ENCODE results near the gene ITSN2.

The ITSN2 gene

DNA sequence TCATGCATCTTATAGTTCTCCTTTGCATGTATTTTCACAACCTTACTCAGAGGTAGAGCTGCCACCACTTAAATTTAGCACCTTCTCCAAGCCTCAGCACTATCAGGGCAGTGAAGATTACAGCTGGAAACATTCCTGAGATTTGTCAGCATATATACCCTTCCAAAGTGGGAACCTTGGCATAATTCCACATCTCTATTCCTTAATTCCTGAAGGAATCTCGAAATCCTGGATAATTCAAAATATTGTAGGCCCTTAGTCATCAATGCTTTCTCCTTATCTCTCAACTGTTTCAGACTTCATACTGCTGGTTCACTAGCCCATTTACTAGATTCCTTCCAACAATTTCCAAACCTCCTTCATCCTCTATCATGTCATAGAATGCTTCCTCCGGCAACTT, 87.4 kb downstream of the ITSN2 start:
- no peak for DNase-seq (ENCODE audit: low read depth in 1 of 2, low spot score in 1 of 2)

- no peak for DNase-seq (ENCODE audit: low read depth in 1 of 2, low spot score in 1 of 2)
These were observed 88.1 kb downstream of the ITSN2 start for GRCh38 chr2:24272161-24272802.

- no peak for DNase-seq (ENCODE audit: low read depth in 1 of 2, low spot score in 1 of 2)
These were observed 91.1 kb downstream of the ITSN2 start for GRCh38 chr2:24269265-24269664.

GRCh38 chr2:24265212-24265611, 95.1 kb downstream of the ITSN2 start:
- no peak for DNase-seq (ENCODE audit: low read depth in 1 of 2, low spot score in 1 of 2)

DNA sequence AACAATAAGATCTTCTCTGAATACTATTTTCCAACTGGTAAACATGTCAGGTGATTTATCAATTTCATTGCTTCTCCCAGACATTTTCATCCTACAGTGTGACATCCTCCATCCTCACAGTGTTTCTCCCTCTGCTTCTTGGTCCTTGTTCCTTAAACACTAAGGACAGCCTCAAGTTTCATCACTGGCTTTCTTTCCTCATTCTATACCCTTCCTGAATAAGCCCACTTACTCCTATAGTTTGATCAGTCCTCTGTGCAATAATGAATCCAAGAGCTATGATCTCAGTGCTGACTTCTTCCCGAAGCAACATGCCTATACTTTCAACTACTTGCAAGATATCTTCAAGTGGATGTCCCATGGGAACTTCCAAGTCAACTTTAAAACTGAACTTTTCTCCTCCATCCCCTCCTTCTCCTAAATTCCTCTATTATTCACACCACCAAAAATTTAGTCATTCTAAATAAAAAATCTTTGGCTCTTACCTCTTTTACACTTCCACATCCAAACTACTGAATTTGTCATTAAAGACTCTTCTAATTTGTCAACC, 97.8 kb downstream of the ITSN2 start:
- DNase-seq (ENCODE audit: low read depth in 1 of 2, low spot score in 1 of 2) = no peak

- DNase-seq (ENCODE audit: low read depth in 1 of 2, low spot score in 1 of 2) = no peak
These were observed 98.9 kb downstream of the ITSN2 start for GRCh38 chr2:24261441-24261840.

- DNase-seq (ENCODE audit: low read depth in 1 of 2, low spot score in 1 of 2) = no peak
These were observed 101.0 kb downstream of the ITSN2 start for GRCh38 chr2:24259316-24259715.

- no peak for DNase-seq (ENCODE audit: low read depth in 1 of 2, low spot score in 1 of 2)
These were observed 101.6 kb downstream of the ITSN2 start for GRCh38 chr2:24258718-24259117.

- DNase-seq (ENCODE audit: low read depth in 1 of 2, low spot score in 1 of 2) = no peak
These were observed 106.9 kb downstream of the ITSN2 start for GRCh38 chr2:24253303-24253919.

DNA sequence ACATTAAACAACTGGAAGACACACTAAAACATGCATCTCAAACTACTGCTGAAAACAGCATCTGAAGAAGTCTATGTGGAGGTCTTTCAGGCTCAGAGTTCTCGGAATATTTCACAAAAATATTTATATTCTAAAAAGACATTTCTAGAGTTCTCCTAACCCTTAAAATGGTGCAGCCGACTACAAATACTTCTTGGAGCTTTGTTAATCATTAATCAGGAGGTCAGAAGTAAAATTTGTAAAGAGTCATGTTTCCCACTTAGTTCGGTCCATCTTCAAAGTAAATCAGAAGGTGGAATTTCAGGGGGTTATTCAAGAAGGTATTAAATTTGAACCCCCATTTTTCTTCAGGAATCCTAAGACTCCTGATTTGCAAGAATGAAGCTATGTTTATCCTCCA, 112.7 kb downstream of the ITSN2 start:
- DNase-seq (ENCODE audit: low read depth in 1 of 2, low spot score in 1 of 2) = no peak

DNA sequence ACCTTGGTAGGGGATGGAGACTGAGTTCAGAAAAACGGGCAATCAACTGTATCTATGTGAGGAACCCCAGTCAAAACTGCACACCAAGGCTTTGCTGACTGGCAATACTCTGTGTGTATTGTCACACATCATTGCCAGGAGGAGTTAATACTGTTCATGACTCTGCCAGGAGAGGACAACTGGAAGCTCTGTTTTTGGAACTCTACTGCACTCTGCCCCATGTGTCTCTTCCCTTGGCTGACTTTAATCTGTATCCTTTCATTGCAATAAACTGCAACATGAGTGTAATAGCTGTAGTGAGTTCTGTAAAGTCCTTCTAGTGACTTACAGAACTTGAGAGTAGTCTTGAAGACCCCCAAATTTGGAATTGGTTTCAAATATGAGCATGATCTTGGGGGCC, 113.2 kb downstream of the ITSN2 start:
- no peak for DNase-seq (ENCODE audit: low read depth in 1 of 2, low spot score in 1 of 2)

- DNase-seq (ENCODE audit: low read depth in 1 of 2, low spot score in 1 of 2) = no peak
These were observed 114.2 kb downstream of the ITSN2 start for GRCh38 chr2:24245986-24246776.

DNA sequence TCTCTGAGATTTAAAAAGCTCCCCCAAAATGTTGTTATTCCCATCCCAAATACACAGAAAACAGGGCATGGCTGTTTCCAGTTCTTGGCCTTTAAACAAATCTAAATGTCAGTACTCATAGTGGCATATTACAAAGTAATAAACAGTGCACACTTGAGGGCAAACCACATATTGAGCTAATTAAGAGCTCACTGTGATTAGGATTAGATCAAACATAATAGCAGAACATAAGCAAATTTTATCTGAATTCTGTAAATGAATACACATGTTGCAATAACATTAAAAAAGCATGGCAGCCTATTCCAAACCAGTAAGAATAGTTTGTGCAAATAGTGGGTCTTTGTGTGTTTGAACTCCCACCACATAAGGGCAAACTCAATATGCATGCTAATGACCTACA, 118.8 kb downstream of the ITSN2 start:
- DNase-seq (ENCODE audit: low read depth in 1 of 2, low spot score in 1 of 2) = no peak

GRCh38 chr2:24239553-24239952, 120.8 kb downstream of the ITSN2 start:
- DNase-seq (ENCODE audit: low read depth in 1 of 2, low spot score in 1 of 2) = no peak

- DNase-seq (ENCODE audit: low read depth in 1 of 2, low spot score in 1 of 2) = no peak
These were observed 122.2 kb downstream of the ITSN2 start for GRCh38 chr2:24238158-24238557.

DNA sequence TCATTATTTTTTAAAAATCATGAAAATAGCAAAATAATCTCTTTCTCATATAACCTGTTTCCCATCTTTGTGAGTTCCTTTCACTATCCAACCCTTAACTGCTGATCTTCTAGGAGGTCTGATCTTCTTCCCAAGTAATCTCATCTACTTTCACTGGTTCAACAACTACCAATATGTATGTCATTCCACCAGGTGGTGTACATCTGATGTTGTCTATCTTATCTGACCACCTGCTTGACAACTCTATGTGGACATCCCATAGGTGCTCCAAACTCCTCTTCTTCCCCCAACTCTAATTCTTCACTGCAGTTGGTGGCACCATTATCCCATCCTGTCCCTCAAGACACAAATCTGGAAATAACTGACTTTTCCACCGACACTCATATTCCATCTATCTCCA, 123.0 kb downstream of the ITSN2 start:
- DNase-seq (ENCODE audit: low read depth in 1 of 2, low spot score in 1 of 2) = no peak

DNA sequence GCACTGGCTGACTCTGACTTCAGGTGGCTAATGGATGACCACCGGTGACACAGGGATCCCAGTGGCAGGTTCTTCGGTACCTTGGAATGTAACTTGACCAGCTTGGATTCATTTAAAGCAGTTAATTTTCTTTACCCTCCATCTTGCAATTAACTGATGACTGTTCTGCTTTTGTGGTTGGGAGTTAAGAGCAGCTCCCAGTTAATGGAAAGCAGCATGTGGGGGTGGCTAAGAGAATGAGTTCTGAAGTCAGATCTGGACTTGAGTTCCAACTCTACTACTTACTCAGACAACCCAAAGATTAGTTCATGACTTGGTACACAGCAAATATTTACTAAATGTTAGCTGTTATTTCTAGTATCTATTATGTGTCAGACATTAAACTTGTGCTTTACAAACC, 127.0 kb downstream of the ITSN2 start:
- DNase-seq (ENCODE audit: low read depth in 1 of 2, low spot score in 1 of 2) = no peak

GRCh38 chr2:24231461-24231881, 128.9 kb downstream of the ITSN2 start:
- DNase-seq (ENCODE audit: low read depth in 1 of 2, low spot score in 1 of 2) = no peak

- DNase-seq (ENCODE audit: low read depth in 1 of 2, low spot score in 1 of 2) = no peak
These were observed 131.9 kb downstream of the ITSN2 start for GRCh38 chr2:24228470-24228869.

GRCh38 chr2:24225499-24226242, 134.7 kb downstream of the ITSN2 start:
- no peak for DNase-seq (ENCODE audit: low read depth in 1 of 2, low spot score in 1 of 2)

- no peak for DNase-seq (ENCODE audit: low read depth in 1 of 2, low spot score in 1 of 2)
These were observed 137.4 kb downstream of the ITSN2 start for GRCh38 chr2:24222946-24223345.

All from activated T-helper 1 cell treated with anti-CD3 and anti-CD28 coated beads, Interleukin-2, amount 50 U/mL, for 16 hours (primary cell).